ENCODE data around the gene PRKACB. TPM values are rescaled to one million over a fixed set of nuclear protein-coding genes. Genes with fewer than 3 reads are reported as not detected.

The PRKACB gene
- total and polyA plus RNA-seq, 2 experiments from 2014 or later = 14.6 to 28.0 TPM

GRCh38 chr1:84264961-84265360 lies 120.9 kb downstream of the PRKACB start:
- Mint-ChIP-seq H3K4me3 (no peak overlapping the region), H3K27ac (no peak overlapping the region), H3K4me1 (no peaks in the 10 kb centered on the region; the same call in 2 of the 3 replicates), H3K9me3 (no peaks in the 10 kb centered on the region), H3K27me3 (ENCODE audit: insufficient read depth, low read depth, poor library complexity) (no peaks in the 10 kb centered on the region), H3K36me3 (ENCODE audit: low read depth) (no peaks in the 10 kb centered on the region)
- no peaks in the 10 kb centered on the region for H3K27me3 ChIP-seq (ENCODE audit: insufficient read depth)
- TF ChIP-seq ZNF462 (CRISPR knock-in tag; IDR thresholded peaks at IDR 0.05) (no peak), ZNF114 (CRISPR knock-in tag; IDR thresholded peaks at IDR 0.05) (no peak), EZH2 (IDR thresholded peaks at IDR 0.05; ENCODE audit: low read depth, unreplicated experiment) (no peak), ZNF331 (CRISPR knock-in tag; IDR thresholded peaks at IDR 0.05; ENCODE audit: low read depth) (no peak), EZH2phosphoT487 (IDR thresholded peaks at IDR 0.05; ENCODE audit: unreplicated experiment) (no peak), STAT1 (IDR thresholded peaks at IDR 0.05; ENCODE audit: unreplicated experiment) (no peak), REST (IDR thresholded peaks at IDR 0.05; ENCODE audit: unreplicated experiment) (no peak), POLR2AphosphoS5 (IDR thresholded peaks at IDR 0.05; ENCODE audit: low read depth) (no peak), CREB1 (CRISPR knock-in tag; IDR thresholded peaks at IDR 0.05; ENCODE audit: low read depth) (no peak), NANOG (IDR thresholded peaks at IDR 0.05; ENCODE audit: borderline replicate concordance) (no peak), CTCF (conservative IDR thresholded peaks at IDR 0.05; ENCODE audit: low read depth in 2 of 2) (no peak), JUNB (IDR thresholded peaks at IDR 0.05; ENCODE audit: unreplicated experiment) (no peak), ETS1 (IDR thresholded peaks at IDR 0.05) (no peak)
- no peak overlapping the region for H2AFZ ChIP-seq
- no peaks in the 10 kb centered on the region for H3F3A ChIP-seq (replicated peaks; ENCODE audit: low read depth)
- H3K4me3 ChIP-seq = no peak overlapping the region
- H3K4me1 ChIP-seq (ENCODE audit: insufficient read depth) = no peaks in the 10 kb centered on the region
- no peaks in the 10 kb centered on the region for H3K79me2 ChIP-seq (replicated peaks; ENCODE audit: insufficient read depth)
- ATAC-seq (no peak), DNase-seq (ENCODE audit: low spot score) (no peak)
- H4K20me1 ChIP-seq (replicated peaks; ENCODE audit: insufficient read depth) = no peaks in the 10 kb centered on the region; the same call in 1 of the 2 replicates
- H3K27ac ChIP-seq (ENCODE audit: low read depth) = no peak overlapping the region
- no peak overlapping the region for H3K4me2 ChIP-seq
- H3K9me2 ChIP-seq (ENCODE audit: insufficient read depth) = no peaks in the 10 kb centered on the region
- H3K36me3 ChIP-seq (ENCODE audit: insufficient read depth) = no peaks in the 10 kb centered on the region

All from GM23338 (cell line).